T-helper 17 cell (primary cell): ENCODE measurements around the gene MCHR1. TPM values are rescaled to one million over a fixed set of nuclear protein-coding genes. Genes with fewer than 3 reads are reported as not detected.
A peak's percentile ranks its signal among the peaks of the same experiment; 100 is the strongest.
"Not testable (repeated sequence)": the region's sequence is repeated elsewhere in the genome, so short reads cannot be mapped to it uniquely, and the experiment has no call there.

Source experiments
- ATAC-seq: fragments of 150-1000 bp; cut with Tn5 transposase; 2 replicates; pipeline ENCODE4 v1.10.0; 2021; ENCODE audit warnings: mild to moderate bottlenecking, moderate library complexity
- DNase-seq, 3 donors: peaks; one replicate each; pipeline versions ENCODE4 v3.0.0 to v3.0.0-alpha.2; 2020 to 2021
- H3K9me3 ChIP-seq: one replicate; pipeline ENCODE4 v1.7.0; 2013; ENCODE audit warnings: low read length, mild to moderate bottlenecking; ENCODE audit not compliant: control insufficient read depth, poor library complexity, severe bottlenecking
- H3K27ac Mint-ChIP-seq: one replicate; pipeline ENCODE4 v1.8.0; 2022; ENCODE audit warnings: mild to moderate bottlenecking, moderate library complexity, mixed read lengths
- H3K27me3 Mint-ChIP-seq: one replicate; pipeline ENCODE4 v1.8.0; 2022; ENCODE audit warnings: mixed read lengths
- H3K36me3 Mint-ChIP-seq: one replicate; pipeline ENCODE4 v1.8.0; 2022; ENCODE audit warnings: low read depth, mixed read lengths
- H3K4me1 Mint-ChIP-seq: one replicate; pipeline ENCODE4 v1.8.0; 2022; ENCODE audit warnings: mild to moderate bottlenecking, mixed read lengths
- H3K4me3 Mint-ChIP-seq: one replicate; pipeline ENCODE4 v1.8.0; 2022; ENCODE audit warnings: mild to moderate bottlenecking, moderate library complexity, mixed read lengths
- total RNA-seq, 4 donors: library from RNA in 2 of 4; stranded (reverse) in 2 of 4; gene quantifications; one replicate each; pipeline ENCODE4 v1.2.3 and lab custom pipeline; 2022 to 2026

MCHR1 gene
- total RNA-seq, 2 donors from 2014 or later = not detected

DNA sequence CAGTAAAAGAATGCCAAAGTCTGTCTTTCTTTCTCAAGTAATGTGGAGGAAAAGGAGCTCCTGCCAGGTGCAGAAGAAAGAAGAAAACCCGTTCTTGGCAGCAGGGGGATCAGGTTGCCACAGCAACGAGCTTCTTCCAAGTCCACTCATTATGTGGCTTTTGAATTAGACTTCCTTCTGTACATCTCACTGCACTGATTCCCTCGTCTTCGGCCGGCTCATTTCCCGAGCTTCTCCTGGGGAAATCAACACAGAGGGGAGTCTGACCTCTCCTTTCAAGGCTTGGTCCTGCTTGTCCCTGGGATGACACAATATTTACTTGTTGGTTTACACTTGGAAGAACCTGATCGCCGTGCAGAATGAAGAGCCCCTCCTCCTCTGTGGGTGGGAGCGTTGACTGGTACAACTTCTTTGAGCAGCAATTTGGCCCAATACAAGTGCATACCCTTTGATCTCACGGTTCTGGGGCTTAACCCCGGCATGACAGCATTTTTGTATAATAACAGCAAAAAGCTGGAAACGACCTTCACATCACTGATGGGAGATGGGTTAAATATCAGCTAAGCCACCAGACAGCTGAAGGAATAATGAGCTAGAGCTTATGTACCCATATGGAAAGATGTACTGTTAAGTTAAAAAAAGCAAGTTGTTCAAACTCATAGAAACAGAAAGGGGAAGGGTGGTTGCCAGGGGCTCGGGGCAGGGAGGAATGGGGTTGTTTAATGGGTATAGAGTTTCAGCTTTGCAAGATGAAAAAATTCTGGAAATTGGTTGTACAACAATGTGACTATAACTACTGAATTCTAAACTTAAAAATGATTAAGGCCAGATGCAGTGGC lies 35.4 kb downstream of the MCHR1 start:
- ATAC-seq = no peak
- no peak for DNase-seq
- H3K36me3 Mint-ChIP-seq = no peaks in the 10 kb centered on the region
- H3K4me3 Mint-ChIP-seq = no peak overlapping the region
- no peaks in the 10 kb centered on the region for H3K27me3 Mint-ChIP-seq
- no peak overlapping the region for H3K27ac Mint-ChIP-seq
- H3K4me1 Mint-ChIP-seq = peaks cover 9% of the 10 kb centered on the region
- no peaks in the 10 kb centered on the region for H3K9me3 ChIP-seq

- no peak for DNase-seq
- no peaks in the 10 kb centered on the region for H3K9me3 ChIP-seq
- peak overlapping the region; percentile 60 for H3K27ac Mint-ChIP-seq
- H3K4me1 Mint-ChIP-seq = peaks cover 7% of the 10 kb centered on the region
- no peak overlapping the region for H3K4me3 Mint-ChIP-seq
- no peaks in the 10 kb centered on the region for H3K27me3 Mint-ChIP-seq
- no peak for ATAC-seq
- no peaks in the 10 kb centered on the region for H3K36me3 Mint-ChIP-seq
These were observed 36.8 kb downstream of the MCHR1 start for GRCh38 chr22:40716116-40716515.

DNA sequence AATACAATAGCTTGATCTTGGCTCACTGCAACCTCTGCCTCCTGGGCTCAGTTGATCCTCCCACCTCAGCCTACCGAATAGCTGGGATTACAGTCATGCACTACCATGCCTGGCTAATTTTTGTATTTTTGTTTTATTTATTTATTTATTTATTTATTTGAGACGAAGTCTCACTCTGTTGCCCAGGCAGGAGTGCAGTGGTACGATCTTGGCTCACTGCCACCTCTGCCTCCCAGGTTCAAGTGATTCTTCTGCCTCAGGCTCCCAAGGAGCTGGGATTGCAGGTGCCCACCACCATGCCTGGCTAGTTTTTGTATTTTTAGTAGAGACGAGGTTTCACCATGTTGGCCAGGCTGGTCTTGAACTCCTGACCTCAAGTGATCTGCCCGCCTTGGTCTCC lies 38.4 kb downstream of the MCHR1 start:
- H3K27ac Mint-ChIP-seq, ATAC-seq, DNase-seq, H3K4me3 Mint-ChIP-seq, H3K36me3 Mint-ChIP-seq, H3K9me3 ChIP-seq, H3K4me1 Mint-ChIP-seq, H3K27me3 Mint-ChIP-seq: not testable (repeated sequence)

GRCh38 chr22:40718250-40719204 lies 39.2 kb downstream of the MCHR1 start:
- Mint-ChIP-seq H3K36me3 (peaks cover under 1% of the 10 kb centered on the region), H3K4me3 (no peak overlapping the region), H3K27me3 (no peaks in the 10 kb centered on the region), H3K4me1 (peaks cover 10% of the 10 kb centered on the region), H3K27ac (peak overlapping the region; percentile 9)
- ATAC-seq = no peak
- no peaks in the 10 kb centered on the region for H3K9me3 ChIP-seq
- no peak for DNase-seq

GRCh38 chr22:40719599-40719998 lies 40.3 kb downstream of the MCHR1 start:
- no peak for DNase-seq
- Mint-ChIP-seq H3K27me3 (no peaks in the 10 kb centered on the region), H3K4me1 (peaks cover 11% of the 10 kb centered on the region), H3K4me3 (no peak overlapping the region), H3K36me3 (peaks cover 2% of the 10 kb centered on the region), H3K27ac (peak overlapping the region; percentile 9)
- H3K9me3 ChIP-seq = no peaks in the 10 kb centered on the region
- no peak for ATAC-seq

- not testable (repeated sequence) for DNase-seq, H3K4me3 Mint-ChIP-seq, H3K36me3 Mint-ChIP-seq, H3K9me3 ChIP-seq, H3K27me3 Mint-ChIP-seq, ATAC-seq
- H3K27ac Mint-ChIP-seq = peak overlapping the region; percentile 16
- H3K4me1 Mint-ChIP-seq = peaks cover 11% of the 10 kb centered on the region
These were observed 40.9 kb downstream of the MCHR1 start for GRCh38 chr22:40720156-40720537.

DNA sequence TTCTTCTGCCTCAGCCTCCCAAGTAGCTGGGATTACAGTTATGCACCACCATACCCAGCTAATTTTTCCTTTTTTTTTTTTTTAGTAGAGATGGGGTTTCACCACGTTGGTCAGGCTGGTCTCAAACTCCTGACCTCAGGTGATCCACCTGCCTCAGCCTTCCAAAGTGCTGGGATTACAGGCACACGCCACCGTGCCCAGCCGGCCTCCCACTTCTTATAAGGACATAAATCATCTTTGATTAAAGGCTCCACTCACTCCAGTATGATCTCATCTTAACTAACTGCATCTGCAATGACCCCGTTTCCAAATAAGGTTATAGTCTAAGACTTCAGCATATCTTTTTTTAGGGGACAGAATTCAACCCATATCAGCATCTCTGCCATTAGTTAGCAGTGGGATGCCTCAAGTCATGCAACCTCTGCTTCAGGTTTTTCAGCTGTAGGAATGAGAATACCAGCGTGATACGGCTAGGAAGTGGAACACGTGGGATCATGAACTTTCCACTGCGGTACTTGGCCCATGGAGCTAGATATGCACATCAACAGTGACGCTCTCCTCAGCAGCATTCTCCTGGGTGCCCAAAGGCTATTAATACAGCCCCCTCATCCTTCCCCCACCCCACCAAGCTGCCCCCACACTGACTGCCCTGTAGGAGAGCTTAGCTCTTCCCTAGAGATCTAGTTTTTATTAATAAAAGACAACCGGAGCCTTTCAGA lies 41.4 kb downstream of the MCHR1 start:
- DNase-seq (no peak), ATAC-seq (no peak)
- no peak overlapping the region for H3K4me3 Mint-ChIP-seq
- peaks cover 11% of the 10 kb centered on the region for H3K4me1 Mint-ChIP-seq
- no peaks in the 10 kb centered on the region for H3K27me3 Mint-ChIP-seq
- H3K27ac Mint-ChIP-seq = peak overlapping the region; percentile 16
- H3K36me3 Mint-ChIP-seq = peaks cover 2% of the 10 kb centered on the region
- H3K9me3 ChIP-seq = no peaks in the 10 kb centered on the region

DNA sequence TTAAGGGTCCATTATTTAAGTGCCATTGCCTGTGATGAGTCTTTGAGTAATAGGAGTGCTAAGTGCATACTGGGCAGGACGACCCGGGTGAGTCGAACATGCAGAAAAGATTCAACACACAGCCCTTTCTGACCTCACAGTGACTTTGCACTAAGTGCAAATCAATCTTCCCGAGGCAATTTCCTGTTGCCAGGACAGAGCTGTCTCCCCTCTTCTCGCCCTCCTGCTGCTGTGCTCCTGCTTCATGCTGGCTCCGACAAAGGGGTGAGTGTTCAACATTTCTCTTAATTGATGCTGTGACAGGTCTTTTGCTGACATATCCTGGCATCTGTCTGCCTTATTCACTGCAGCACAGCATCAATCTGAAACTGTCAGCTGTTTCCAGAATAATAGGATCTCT lies 42.0 kb downstream of the MCHR1 start:
- Mint-ChIP-seq H3K27ac (no peak overlapping the region), H3K27me3 (no peaks in the 10 kb centered on the region), H3K4me1 (peaks cover 11% of the 10 kb centered on the region), H3K4me3 (no peak overlapping the region), H3K36me3 (peaks cover 2% of the 10 kb centered on the region)
- ATAC-seq (no peak), DNase-seq (no peak)
- no peaks in the 10 kb centered on the region for H3K9me3 ChIP-seq

DNA sequence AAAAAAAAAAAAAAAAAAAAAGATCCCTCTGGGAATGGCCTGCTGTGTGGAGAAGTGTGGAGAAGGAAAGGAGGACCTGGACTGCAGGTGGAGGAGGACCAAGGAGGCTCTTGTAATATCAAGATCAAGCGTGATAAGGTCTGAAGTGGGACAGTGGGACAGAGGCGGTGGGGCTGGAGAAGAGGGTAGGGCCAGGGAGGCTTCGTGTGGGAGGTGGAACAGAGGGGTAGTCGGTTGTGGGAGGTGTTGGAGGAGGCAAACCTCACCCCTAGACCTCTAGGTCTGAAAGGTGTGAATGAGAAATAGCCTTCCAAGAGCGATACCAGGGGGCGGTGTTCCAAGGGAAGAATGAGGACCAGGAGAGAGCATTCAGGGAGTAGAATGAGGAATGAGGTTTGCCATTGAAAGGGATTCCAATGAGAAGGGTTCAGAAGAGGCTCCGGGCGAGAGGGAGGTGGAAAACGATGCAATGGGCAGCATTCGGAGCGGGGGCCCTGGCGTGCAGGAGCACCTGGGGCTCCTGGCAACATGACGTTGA lies 44.2 kb downstream of the MCHR1 start:
- ATAC-seq = no peak
- H3K27ac Mint-ChIP-seq = no peak overlapping the region
- no peak overlapping the region for H3K4me3 Mint-ChIP-seq
- peaks cover 20% of the 10 kb centered on the region for H3K4me1 Mint-ChIP-seq
- DNase-seq = no peak
- no peaks in the 10 kb centered on the region for H3K9me3 ChIP-seq
- H3K36me3 Mint-ChIP-seq = peaks cover 5% of the 10 kb centered on the region
- no peaks in the 10 kb centered on the region for H3K27me3 Mint-ChIP-seq

GRCh38 chr22:40726514-40726913 lies 47.2 kb downstream of the MCHR1 start:
- peak overlapping the region; percentile 71 for H3K4me3 Mint-ChIP-seq

DNA sequence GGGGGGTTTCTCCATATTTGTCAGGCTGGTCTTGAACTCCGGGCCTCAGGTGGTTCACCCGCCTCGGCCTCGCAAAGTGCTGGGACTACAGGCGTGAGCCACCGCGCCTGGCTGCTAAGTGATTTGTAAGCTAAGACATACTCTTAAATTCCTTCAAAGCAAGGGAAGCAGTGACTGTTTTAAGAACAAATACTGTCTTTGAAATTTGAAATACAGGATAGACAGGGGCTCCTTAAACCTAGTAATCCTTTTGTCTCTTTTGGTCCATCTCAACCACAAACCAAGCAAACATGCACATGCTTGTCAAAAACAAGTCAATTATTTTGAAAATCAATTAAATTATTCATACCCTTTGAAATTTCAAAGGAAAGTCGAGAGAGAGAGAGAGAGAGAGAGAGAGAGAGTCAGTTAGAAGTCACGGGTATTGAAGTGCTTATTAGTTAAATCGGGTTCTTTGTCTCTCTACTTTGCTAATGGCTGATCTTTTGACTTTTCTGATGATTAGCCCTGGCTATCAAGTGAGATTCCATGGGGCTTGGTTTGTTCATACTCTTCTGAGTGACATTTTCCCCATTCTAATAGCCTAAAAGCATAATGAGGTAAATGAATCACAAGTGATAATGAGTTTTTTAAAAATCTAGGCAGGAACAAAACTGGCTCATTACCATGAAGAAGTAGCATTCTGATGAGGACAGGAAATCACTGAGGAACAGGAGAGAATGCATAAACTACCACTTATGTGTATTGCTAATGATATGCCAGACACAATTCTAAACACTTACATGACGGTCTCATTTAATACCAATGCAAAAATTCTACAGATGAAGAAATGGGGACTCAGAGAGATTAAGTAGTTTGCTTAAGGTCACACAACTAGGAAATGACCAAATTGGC lies 48.0 kb downstream of the MCHR1 start:
- H3K27me3 Mint-ChIP-seq = no peaks in the 10 kb centered on the region
- no peaks in the 10 kb centered on the region for H3K9me3 ChIP-seq
- peaks cover 32% of the 10 kb centered on the region for H3K4me1 Mint-ChIP-seq
- H3K36me3 Mint-ChIP-seq = peaks cover 7% of the 10 kb centered on the region
- no peak for ATAC-seq
- H3K27ac Mint-ChIP-seq = peak overlapping the region; percentile 97
- no peak for DNase-seq
- peak overlapping the region; percentile 67 for H3K4me3 Mint-ChIP-seq

More at GRCh38 chr22:40726514-40726913, 47.2 kb downstream of the MCHR1 start:
- DNase-seq (no peak), ATAC-seq (peak; percentile 60)
- Mint-ChIP-seq H3K36me3 (peaks cover 7% of the 10 kb centered on the region), H3K27ac (peak overlapping the region; percentile 97), H3K4me1 (peaks cover 27% of the 10 kb centered on the region), H3K27me3 (no peaks in the 10 kb centered on the region)
- no peaks in the 10 kb centered on the region for H3K9me3 ChIP-seq
